HG03045 (cell line): ENCODE results near the gene COL4A1.

Source experiments
- ATAC-seq: cut with Tn5 transposase; IDR thresholded peaks from one replicate; pipeline ENCODE4 v1.9.1; 2021; ENCODE audit warnings: mild to moderate bottlenecking, moderate library complexity; ENCODE audit not compliant: unreplicated experiment

COL4A1 gene

GRCh38 chr13:110209950-110210603, 96.9 kb downstream of the COL4A1 start:
- ATAC-seq = no peak

- no peak for ATAC-seq
Measured at GRCh38 chr13:110208116-110208515, 98.8 kb downstream of the COL4A1 start.

DNA sequence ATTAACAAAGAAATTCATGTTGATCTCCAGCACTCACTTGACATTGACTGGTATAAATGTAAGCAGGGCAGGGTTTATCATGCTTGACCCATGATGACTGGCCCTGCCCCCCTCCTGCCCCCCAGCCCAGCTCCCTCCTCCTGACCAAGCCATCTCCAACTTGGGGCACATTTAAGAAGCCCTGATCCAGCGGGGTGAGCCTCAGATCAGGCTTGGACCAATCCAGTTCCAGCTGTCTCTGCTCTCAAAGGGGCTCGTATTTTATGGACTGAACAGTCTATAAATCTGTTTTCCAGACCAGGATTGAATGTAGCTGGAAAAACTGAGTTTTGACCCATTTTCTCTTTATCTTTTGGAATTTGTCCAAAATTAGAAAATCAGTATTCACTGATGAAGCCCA, 100.0 kb downstream of the COL4A1 start:
- ATAC-seq = no peak

DNA sequence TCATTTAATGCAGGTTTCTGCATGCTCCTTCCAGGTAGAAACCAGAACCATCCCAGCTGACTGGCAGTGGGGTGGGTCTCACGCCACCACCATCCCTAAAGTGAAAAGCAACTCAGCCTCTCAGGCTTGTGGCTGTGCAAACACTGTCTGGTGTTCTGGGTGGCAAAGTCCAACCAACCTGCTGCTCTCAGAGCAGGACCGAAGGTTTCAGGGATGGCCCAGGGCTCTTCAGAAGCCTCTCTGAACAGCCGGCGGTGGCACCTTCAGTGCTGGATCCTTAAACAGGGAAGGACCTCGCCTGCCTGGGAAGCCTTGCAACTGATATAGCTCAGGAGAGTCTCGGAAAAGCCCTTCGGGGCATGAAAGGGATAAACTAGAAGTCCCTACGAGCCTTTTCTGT, 100.8 kb downstream of the COL4A1 start:
- no peak for ATAC-seq

- no peak for ATAC-seq
Measured at GRCh38 chr13:110201114-110201513, 105.8 kb downstream of the COL4A1 start.

GRCh38 chr13:110200276-110200870, 106.6 kb downstream of the COL4A1 start:
- no peak for ATAC-seq

GRCh38 chr13:110199046-110199831, 107.7 kb downstream of the COL4A1 start:
- ATAC-seq = no peak

GRCh38 chr13:110197471-110197870, 109.5 kb downstream of the COL4A1 start:
- ATAC-seq = no peak

GRCh38 chr13:110197026-110197425, 109.9 kb downstream of the COL4A1 start:
- ATAC-seq = no peak

- ATAC-seq = no peak
Measured at GRCh38 chr13:110195547-110196485, 111.1 kb downstream of the COL4A1 start.

GRCh38 chr13:110194451-110194850, 112.5 kb downstream of the COL4A1 start:
- no peak for ATAC-seq

- ATAC-seq = no peak
Measured at GRCh38 chr13:110193491-110193890, 113.5 kb downstream of the COL4A1 start.

- ATAC-seq = no peak
Measured at GRCh38 chr13:110192472-110192871, 114.5 kb downstream of the COL4A1 start.

DNA sequence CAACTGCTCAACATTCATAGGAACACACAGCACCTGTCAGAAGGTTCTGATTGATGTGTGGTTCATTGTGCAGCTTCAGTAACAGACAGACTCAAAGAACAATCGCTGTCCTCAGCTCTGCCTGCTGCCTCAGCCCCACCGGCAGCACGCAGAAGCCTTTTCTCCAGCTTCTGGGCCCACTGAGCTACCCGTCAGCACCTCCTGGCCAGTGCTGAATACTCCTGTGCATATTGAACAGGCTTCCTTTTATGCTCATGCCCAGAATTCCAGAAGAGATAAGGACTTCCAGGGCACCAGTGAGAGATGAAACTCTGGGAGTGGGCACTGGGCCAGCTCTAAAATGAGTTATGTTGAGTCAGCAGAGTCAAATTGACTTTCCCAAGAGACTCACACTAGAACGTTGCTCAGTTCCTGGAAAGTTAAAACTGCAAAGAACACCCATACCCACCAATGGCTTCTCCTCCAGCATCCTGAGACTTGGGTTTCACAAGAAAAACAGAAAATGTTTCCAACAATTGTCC, 119.3 kb downstream of the COL4A1 start:
- no peak for ATAC-seq

DNA sequence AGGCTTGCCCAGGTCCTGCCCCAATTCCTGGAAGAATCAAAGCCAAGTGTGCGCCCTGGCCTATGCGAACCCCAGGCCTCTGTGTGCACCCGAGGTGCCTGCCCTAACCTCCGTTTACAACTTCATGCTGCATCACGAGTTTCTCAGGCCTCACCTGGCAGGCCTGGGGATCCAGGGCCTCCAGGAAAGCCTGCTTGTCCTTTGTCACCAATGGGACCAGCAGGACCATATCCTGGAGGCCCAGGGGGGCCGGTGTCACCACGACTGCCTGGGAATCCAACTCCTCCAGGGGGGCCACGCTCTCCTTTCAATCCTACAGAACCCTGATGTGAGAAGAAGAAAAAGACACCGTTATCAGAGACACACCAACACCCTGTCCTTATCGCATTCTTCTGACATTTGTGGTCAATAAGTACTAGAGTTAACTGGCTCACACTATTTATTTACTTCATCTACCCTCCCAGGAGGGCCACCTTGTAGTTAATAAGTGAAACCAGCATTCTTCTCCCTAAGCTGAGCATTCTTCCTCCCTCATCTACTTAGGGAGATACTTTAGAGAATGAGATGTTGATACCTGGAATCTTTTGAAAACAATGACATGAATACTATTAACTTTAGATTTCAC, 120.6 kb downstream of the COL4A1 start:
- no peak for ATAC-seq

- ATAC-seq = no peak
Measured at GRCh38 chr13:110185696-110186095, 121.3 kb downstream of the COL4A1 start.

GRCh38 chr13:110183910-110184309, 123.0 kb downstream of the COL4A1 start:
- no peak for ATAC-seq

DNA sequence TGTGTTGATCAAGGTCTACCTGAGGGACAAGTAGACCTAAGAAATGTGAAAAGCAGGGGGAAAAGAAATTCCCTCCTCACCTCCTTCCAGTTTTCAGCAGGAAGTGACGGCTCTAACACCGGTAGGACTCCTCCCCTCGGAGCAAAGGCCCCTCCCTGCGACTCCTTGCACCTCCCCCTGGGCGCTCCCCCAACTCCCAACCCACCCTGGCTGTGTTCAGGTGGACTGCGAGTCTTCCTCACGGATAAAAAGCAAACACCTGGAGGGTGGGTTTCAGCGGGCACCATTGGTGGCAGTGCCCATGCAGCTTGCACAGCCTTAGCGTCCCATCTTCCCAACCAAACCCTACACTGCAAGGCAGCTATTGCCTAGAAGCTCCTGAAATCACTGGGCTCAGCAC, 124.5 kb downstream of the COL4A1 start:
- ATAC-seq = no peak

- no peak for ATAC-seq
Measured at GRCh38 chr13:110182003-110182402, 125.0 kb downstream of the COL4A1 start.

DNA sequence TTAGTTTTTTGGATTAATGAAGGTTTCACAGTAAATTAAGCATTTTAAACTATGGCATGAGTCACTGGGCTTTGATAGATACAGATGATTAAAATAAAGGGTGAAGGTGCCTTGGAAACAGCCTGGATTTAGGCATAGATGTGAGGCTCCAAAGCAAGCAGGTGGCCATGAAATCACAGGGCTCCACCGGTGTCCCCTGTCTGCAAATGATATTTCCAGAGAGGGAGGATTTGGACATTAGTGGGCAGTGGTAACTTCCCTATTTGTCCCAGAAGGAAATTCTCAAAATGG, 127.2 kb downstream of the COL4A1 start:
- no peak for ATAC-seq
